HCT116 (cell line): ENCODE data around the gene SIK3. TPM values are rescaled to one million over a fixed set of nuclear protein-coding genes. Genes with fewer than 3 reads are reported as not detected.

ENCODE experiments used
- ATAC-seq: fragments of 200-7000 bp; cut with Tn5 transposase; 2 replicates; pipeline ENCODE4 v1.9.1; 2020; ENCODE audit warnings: mild to moderate bottlenecking, moderate library complexity
- BruUV-seq: library from RNA; stranded (reverse); fragments of 400-500 nt; replicated peaks from 2 replicates; lab custom pipeline; 2021; lab: Mats Ljungman, UMichigan
- CTCF ChIA-PET: fragments of 300-600 bp; sonication (Branson Sonifier 250); formaldehyde crosslinking; loops from one replicate; lab custom pipeline; 2021; ENCODE audit warnings: antibody characterized with exemption; lab: Charles Lee
- POLR2A ChIA-PET: fragments of 300-600, 350-600 bp; sonication (Branson Sonifier 250); formaldehyde crosslinking; loops from one replicate; lab custom pipeline; 2021; ENCODE audit warnings: antibody characterized with exemption; lab: Charles Lee
- RAD21 ChIA-PET, 2 experiments: fragments of 300-600 bp; sonication (Branson Sonifier 250); formaldehyde crosslinking; loops; one replicate each; lab custom pipeline; 2023; ENCODE audit warnings: low total read pairs in 2 of 2; ENCODE audit not compliant: uncharacterized antibody in 2 of 2, unreplicated experiment in 2 of 2, low non-redundant PET in 1 of 2; lab: Charles Lee
- DNase-seq: peaks from one replicate; pipeline ENCODE4 v3.0.0-alpha.2; 2010; ENCODE audit warnings: low read depth, low spot score
- H2AFZ ChIP-seq: fragments of 200-600 bp; shearing (Covaris generic), sonication (generic); 2 replicates; pipeline ENCODE4 v1.6.1; 2017; ENCODE audit warnings: low read depth, mixed run types, mixed read lengths, antibody characterized with exemption, low read length; ENCODE audit not compliant: poor library complexity, severe bottlenecking
- H3K27ac ChIP-seq: 2 replicates; pipeline ENCODE4 v1.5.1; 2012; ENCODE audit warnings: low read depth, low read length
- H3K27me3 ChIP-seq: fragments of 200-600 bp; sonication (generic); 2 replicates; pipeline ENCODE4 v1.6.1; 2016; ENCODE audit warnings: mixed run types, low read length, mixed read lengths; ENCODE audit not compliant: insufficient read depth
- H3K36me3 ChIP-seq, 2 experiments: fragments of 200-500 bp in 1 of 2; fragments of 200-600 bp in 1 of 2; sonication (Bioruptor generic) in 1 of 2; sonication (generic) in 1 of 2; 2 replicates each; pipeline versions ENCODE4 v1.5.1 to v1.6.1; 2014 to 2016; ENCODE audit warnings: low read length in 2 of 2, inconsistent platforms in 1 of 2, mixed read lengths in 1 of 2, mixed run types in 1 of 2; ENCODE audit not compliant: insufficient read depth in 2 of 2, control insufficient read depth in 1 of 2
- H3K4me1 ChIP-seq, 2 experiments: fragments of 200-600 bp in 1 of 2; sonication (generic) in 1 of 2; 2 replicates each; pipeline versions ENCODE4 v1.5.1 to v1.6.1; 2012 to 2017; ENCODE audit warnings: low read length in 2 of 2, inconsistent platforms in 1 of 2, mild to moderate bottlenecking in 1 of 2, mixed read lengths in 1 of 2, mixed run types in 1 of 2, moderate library complexity in 1 of 2; ENCODE audit not compliant: insufficient read depth in 2 of 2, control insufficient read depth in 1 of 2
- H3K4me2 ChIP-seq: fragments of 200-600 bp; sonication (generic); 2 replicates; pipeline ENCODE4 v1.6.1; 2017; ENCODE audit warnings: mixed run types, low read length, mixed read lengths
- H3K4me3 ChIP-seq, 2 experiments: fragments of 200-600 bp in 1 of 2; sonication (generic) in 1 of 2; replicated peaks in 1 of 2; 2 replicates each; pipeline ENCODE4 v1.5.1; 2011 to 2016; ENCODE audit warnings: low read length in 2 of 2, control low read depth in 1 of 2, low read depth in 1 of 2, mild to moderate bottlenecking in 1 of 2, mixed read lengths in 1 of 2, mixed run types in 1 of 2
- H3K79me2 ChIP-seq: fragments of 200-600 bp; sonication (generic); 2 replicates; pipeline ENCODE4 v1.6.1; 2017; ENCODE audit warnings: mild to moderate bottlenecking, mixed run types, low read length, moderate library complexity, mixed read lengths; ENCODE audit not compliant: insufficient read depth
- H3K9ac ChIP-seq: fragments of 200-600 bp; sonication (generic); 2 replicates; pipeline ENCODE4 v1.6.1; 2016; ENCODE audit warnings: low read length, mixed read lengths
- H3K9me2 ChIP-seq: fragments of 200-600 bp; sonication (generic), shearing (Covaris generic); 2 replicates; pipeline ENCODE4 v1.6.1; 2017; ENCODE audit warnings: mixed run types, mild to moderate bottlenecking, moderate library complexity; ENCODE audit not compliant: insufficient read depth
- H3K9me3 ChIP-seq, 2 experiments: fragments of 200-500 bp in 1 of 2; fragments of 200-600 bp in 1 of 2; sonication (Bioruptor generic) in 1 of 2; sonication (generic) in 1 of 2; 2 replicates each; pipeline ENCODE4 v1.6.1; 2014 to 2017; ENCODE audit warnings: low read length in 2 of 2, mixed read lengths in 2 of 2, inconsistent platforms in 1 of 2, low read depth in 1 of 2, mild to moderate bottlenecking in 1 of 2, mixed run types in 1 of 2, moderate library complexity in 1 of 2; ENCODE audit not compliant: control insufficient read depth in 1 of 2, insufficient read depth in 1 of 2
- H4K20me1 ChIP-seq: fragments of 200-600 bp; sonication (generic), shearing (Covaris generic); 2 replicates; pipeline ENCODE4 v1.6.1; 2017; ENCODE audit warnings: mixed run types, mild to moderate bottlenecking, moderate library complexity; ENCODE audit not compliant: insufficient read depth
- EGR1 ChIP-seq: IDR thresholded peaks from 2 replicates; pipeline ENCODE4 v1.6.1; 2012; ENCODE audit warnings: low read depth
- ELF1 ChIP-seq: IDR thresholded peaks from 2 replicates; pipeline ENCODE4 v1.6.1; 2012; ENCODE audit warnings: low read depth, borderline replicate concordance
- EZH2 ChIP-seq: fragments of 200-600 bp; sonication (generic); IDR thresholded peaks from 2 replicates; pipeline ENCODE4 v1.6.1; 2017; ENCODE audit warnings: antibody characterized with exemption, mixed run types
- EZH2phosphoT487 ChIP-seq: fragments of 200-600 bp; IDR thresholded peaks from 2 replicates; pipeline ENCODE4 v1.6.1; 2018; ENCODE audit warnings: antibody characterized with exemption, borderline replicate concordance
- JUND ChIP-seq: IDR thresholded peaks from 2 replicates; pipeline ENCODE4 v1.6.1; 2012
- POLR2A ChIP-seq: IDR thresholded peaks from 2 replicates; pipeline ENCODE4 v1.7.0; 2011; ENCODE audit warnings: borderline replicate concordance; ENCODE audit not compliant: insufficient read depth, insufficient read length; ENCODE audit errors: extremely low read depth
- SRF ChIP-seq: IDR thresholded peaks from 2 replicates; pipeline ENCODE4 v1.6.1; 2012; ENCODE audit warnings: low read depth
- YY1 ChIP-seq: IDR thresholded peaks from 2 replicates; pipeline ENCODE4 v1.6.1; 2011; ENCODE audit warnings: low read length, low read depth, moderate library complexity, mild to moderate bottlenecking; ENCODE audit not compliant: insufficient replicate concordance; ENCODE audit errors: extremely low read depth
- intact Hi-C: fragments of 100-400 bp; cut with micrococcal nuclease; formaldehyde crosslinking; loops from 2 replicates; pipeline ENCODE4 v1.10.0; 2022
- total RNA-seq: library from RNA; stranded (reverse); gene quantifications from one replicate; pipeline ENCODE4 v1.2.1, GENCODE V29; 2021; ENCODE audit not compliant: unreplicated experiment
- TF ChIP-seq, protein P1 (sequence below): IDR thresholded peaks from 2 replicates; pipeline ENCODE4 v1.6.1; 2012; ENCODE audit warnings: low read depth
- TF ChIP-seq, protein P2 (sequence below): IDR thresholded peaks from 2 replicates; pipeline ENCODE4 v1.6.1; 2012
- TF ChIP-seq, protein P3 (sequence below): IDR thresholded peaks from 2 replicates; pipeline ENCODE4 v1.6.1; 2011; ENCODE audit warnings: mild to moderate bottlenecking, low read length, moderate library complexity; ENCODE audit not compliant: insufficient replicate concordance; ENCODE audit errors: extremely low read depth

SIK3 gene
- total RNA-seq, 1 experiment from 2014 or later: 21.0 TPM

DNA sequence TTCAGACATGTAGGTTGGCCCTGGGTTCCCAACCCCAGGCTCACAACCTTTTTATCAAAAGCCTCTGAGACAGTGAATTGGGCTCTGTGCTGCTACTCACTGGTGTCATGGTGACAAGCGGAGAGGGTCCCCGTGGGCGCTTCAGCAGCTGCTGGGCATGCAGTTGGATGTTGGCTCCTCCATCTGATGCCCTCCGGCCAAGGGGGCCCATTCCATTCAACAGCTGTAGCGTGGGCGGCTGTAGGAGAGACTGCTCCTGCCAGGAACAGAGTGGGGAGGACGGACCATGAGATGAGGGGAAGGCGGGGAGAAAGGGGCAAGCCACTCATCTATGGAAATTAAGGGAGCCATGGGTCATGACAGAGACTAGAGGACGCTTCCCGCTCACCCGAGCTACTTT is 224.8 kb downstream of the SIK3 start:
- Histone ChIP-seq H3K27me3 (no peaks in the 10 kb centered on the region), H3K36me3 (peaks cover 6 to 25% of the 10 kb centered on the region in 2 experiments; a peak in 2 of 4 replicates), H3K27ac (no peak overlapping the region), H3K4me2 (no peak overlapping the region), H3K4me1 (no peaks in the 10 kb centered on the region), H3K9me3 (no peaks in the 10 kb centered on the region), H4K20me1 (no peaks in the 10 kb centered on the region), H3K79me2 (no peaks in the 10 kb centered on the region)
- RAD21 ChIA-PET: no interaction called here
- no peak for ATAC-seq
- TF ChIP-seq, protein P1, sequence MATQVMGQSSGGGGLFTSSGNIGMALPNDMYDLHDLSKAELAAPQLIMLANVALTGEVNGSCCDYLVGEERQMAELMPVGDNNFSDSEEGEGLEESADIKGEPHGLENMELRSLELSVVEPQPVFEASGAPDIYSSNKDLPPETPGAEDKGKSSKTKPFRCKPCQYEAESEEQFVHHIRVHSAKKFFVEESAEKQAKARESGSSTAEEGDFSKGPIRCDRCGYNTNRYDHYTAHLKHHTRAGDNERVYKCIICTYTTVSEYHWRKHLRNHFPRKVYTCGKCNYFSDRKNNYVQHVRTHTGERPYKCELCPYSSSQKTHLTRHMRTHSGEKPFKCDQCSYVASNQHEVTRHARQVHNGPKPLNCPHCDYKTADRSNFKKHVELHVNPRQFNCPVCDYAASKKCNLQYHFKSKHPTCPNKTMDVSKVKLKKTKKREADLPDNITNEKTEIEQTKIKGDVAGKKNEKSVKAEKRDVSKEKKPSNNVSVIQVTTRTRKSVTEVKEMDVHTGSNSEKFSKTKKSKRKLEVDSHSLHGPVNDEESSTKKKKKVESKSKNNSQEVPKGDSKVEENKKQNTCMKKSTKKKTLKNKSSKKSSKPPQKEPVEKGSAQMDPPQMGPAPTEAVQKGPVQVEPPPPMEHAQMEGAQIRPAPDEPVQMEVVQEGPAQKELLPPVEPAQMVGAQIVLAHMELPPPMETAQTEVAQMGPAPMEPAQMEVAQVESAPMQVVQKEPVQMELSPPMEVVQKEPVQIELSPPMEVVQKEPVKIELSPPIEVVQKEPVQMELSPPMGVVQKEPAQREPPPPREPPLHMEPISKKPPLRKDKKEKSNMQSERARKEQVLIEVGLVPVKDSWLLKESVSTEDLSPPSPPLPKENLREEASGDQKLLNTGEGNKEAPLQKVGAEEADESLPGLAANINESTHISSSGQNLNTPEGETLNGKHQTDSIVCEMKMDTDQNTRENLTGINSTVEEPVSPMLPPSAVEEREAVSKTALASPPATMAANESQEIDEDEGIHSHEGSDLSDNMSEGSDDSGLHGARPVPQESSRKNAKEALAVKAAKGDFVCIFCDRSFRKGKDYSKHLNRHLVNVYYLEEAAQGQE: no peak
- TF ChIP-seq YY1 (no peak), EGR1 (no peak)
- TF ChIP-seq, all 23 proteins: peak for 0
- POLR2A ChIA-PET: no interaction called here
- DNase-seq: no peak
- no TSS peak for BruUV-seq
- Histone ChIP-seq H3K9me2 (no peaks in the 10 kb centered on the region), H3K9ac (no peak overlapping the region), H2AFZ (no peak overlapping the region), H3K4me3 (no peak overlapping the region)
- intact Hi-C loops: no loop called here
- CTCF ChIA-PET: no interaction called here

DNA sequence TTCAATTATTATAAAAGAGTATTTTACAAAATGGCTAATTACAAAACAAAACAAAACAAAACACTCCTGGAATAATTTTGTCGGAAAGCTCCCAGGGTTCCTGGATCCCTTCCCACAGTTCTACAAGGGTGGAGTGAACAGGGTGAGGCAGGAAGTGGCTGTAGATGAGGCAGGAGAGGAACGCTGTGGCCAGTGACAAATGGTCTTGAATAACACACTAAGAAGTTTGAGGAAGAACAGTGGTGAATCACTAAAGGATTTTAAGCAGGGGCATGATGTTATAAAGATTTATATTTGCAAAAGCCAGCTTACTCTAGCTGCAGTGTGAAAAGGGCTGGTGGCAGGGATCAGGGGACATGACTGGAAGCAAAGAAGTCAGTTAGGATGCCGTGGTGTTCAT is 227.0 kb downstream of the SIK3 start:
- BruUV-seq: no TSS peak
- DNase-seq: no peak
- CTCF ChIA-PET: no interaction called here
- TF ChIP-seq SRF: no peak
- TF ChIP-seq, protein P2, sequence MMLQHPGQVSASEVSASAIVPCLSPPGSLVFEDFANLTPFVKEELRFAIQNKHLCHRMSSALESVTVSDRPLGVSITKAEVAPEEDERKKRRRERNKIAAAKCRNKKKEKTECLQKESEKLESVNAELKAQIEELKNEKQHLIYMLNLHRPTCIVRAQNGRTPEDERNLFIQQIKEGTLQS: no peak
- TF ChIP-seq JUND: no peak
- TF ChIP-seq POLR2A: no peak
- no peak for TF ChIP-seq EZH2
- TF ChIP-seq, protein P3, sequence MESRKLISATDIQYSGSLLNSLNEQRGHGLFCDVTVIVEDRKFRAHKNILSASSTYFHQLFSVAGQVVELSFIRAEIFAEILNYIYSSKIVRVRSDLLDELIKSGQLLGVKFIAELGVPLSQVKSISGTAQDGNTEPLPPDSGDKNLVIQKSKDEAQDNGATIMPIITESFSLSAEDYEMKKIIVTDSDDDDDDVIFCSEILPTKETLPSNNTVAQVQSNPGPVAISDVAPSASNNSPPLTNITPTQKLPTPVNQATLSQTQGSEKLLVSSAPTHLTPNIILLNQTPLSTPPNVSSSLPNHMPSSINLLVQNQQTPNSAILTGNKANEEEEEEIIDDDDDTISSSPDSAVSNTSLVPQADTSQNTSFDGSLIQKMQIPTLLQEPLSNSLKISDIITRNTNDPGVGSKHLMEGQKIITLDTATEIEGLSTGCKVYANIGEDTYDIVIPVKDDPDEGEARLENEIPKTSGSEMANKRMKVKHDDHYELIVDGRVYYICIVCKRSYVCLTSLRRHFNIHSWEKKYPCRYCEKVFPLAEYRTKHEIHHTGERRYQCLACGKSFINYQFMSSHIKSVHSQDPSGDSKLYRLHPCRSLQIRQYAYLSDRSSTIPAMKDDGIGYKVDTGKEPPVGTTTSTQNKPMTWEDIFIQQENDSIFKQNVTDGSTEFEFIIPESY: no peak
- TF ChIP-seq ELF1: no peak
- TF ChIP-seq, protein P1: no peak
- no peak for TF ChIP-seq EZH2phosphoT487

More for the DNA sequence above, 227.0 kb downstream of the SIK3 start:
- ATAC-seq: no peak
- Histone ChIP-seq H2AFZ (no peak overlapping the region), H3K4me3 (no peak overlapping the region), H3K4me2 (no peak overlapping the region), H3K9me2 (no peaks in the 10 kb centered on the region), H3K9ac (no peak overlapping the region), H3K4me1 (no peaks in the 10 kb centered on the region), H3K36me3 (peaks cover 6 to 33% of the 10 kb centered on the region in 2 experiments; a peak in 2 of 4 replicates), H3K79me2 (no peaks in the 10 kb centered on the region), H4K20me1 (no peaks in the 10 kb centered on the region), H3K27me3 (no peaks in the 10 kb centered on the region), H3K9me3 (no peaks in the 10 kb centered on the region), H3K27ac (no peak overlapping the region)
- POLR2A ChIA-PET: no interaction called here
- intact Hi-C loops: no loop called here
- RAD21 ChIA-PET: no interaction called here
